ENCODE data around the gene NT5C1B.
"Not testable (repeated sequence)": the region's sequence is repeated elsewhere in the genome, so short reads cannot be mapped to it uniquely, and the experiment has no call there.

NT5C1B gene

DNA sequence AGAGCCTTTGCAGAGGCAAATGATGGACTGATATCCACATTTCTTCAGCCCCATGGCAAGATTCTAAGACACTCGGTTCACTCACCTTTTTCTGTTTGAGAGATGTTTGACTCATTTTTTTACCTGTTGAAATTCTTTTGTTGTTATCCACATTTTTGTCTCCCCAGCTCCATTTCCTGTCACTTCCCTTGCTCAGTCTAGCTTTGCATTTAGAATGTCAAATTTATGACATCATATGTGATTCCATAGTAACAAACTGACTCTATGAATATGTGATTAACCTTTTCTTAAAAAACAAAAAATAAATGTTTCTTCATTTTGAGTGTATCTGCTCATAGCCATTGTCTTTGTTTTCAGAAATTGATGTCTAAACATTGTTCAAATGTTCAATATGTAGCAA is at the start of gene NT5C1B:
TSS of gene NT5C1B (minus strand) at position 216 of the 400 bp plus-strand sequence. CDS start at position 115, 101 bp downstream.
- no peak for DNase-seq (ENCODE audit: low spot score)

GRCh38 chr2:18637196-18637595 is 47.8 kb upstream of the NT5C1B start:
- DNase-seq (ENCODE audit: low spot score), result no peak

- not testable (repeated sequence) for DNase-seq (ENCODE audit: low spot score)
Measured at GRCh38 chr2:18632699-18633098, 43.3 kb upstream of the NT5C1B start.

DNA sequence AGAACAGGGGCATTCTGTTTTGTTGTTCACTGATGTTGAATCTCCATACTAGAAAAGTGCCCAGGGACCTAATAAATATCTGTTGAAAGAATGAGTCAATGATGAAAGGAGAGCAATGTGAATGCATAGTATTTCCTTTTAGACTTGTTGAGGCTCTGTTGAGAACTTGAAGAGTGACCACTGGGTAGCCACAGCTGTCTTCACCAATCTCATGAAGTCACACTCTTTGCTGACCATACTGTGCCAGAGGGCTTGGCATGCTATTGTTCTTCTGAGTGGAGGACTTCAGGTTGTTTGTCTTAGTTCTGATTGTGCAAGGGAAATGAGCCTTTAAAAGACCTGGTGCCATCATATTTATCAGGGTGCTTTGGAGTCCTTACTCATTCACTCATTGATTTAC is 41.6 kb upstream of the NT5C1B start:
- DNase-seq (ENCODE audit: low spot score), result no peak

- no peak for DNase-seq (ENCODE audit: low spot score)
Measured at GRCh38 chr2:18630541-18630940, 41.2 kb upstream of the NT5C1B start.

GRCh38 chr2:18630101-18630500 is 40.7 kb upstream of the NT5C1B start:
- no peak for DNase-seq (ENCODE audit: low spot score)

- DNase-seq (ENCODE audit: low spot score), result no peak
Measured at GRCh38 chr2:18626958-18627650, 37.7 kb upstream of the NT5C1B start.

GRCh38 chr2:18626256-18626668 is 36.9 kb upstream of the NT5C1B start:
- DNase-seq (ENCODE audit: low spot score), result peak; percentile 28

DNA sequence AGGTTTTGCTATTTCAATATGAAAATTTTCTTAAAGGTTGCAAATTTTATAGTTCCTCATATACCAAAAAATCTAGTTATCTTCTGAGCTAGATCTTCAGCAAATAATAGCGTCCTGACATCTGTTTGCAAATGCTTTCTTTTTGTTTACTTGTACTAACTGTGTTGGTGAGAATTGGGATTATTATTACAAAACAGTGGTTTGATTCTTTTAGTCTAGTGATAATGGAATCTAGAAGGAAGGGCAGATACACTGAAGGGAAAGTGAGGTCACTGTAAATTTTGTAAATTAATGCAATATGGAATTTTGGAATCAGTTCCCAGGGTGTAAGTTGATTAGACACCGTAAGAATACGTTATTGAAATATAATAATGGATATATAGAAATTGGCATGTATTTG is 36.2 kb upstream of the NT5C1B start:
- no peak for DNase-seq (ENCODE audit: low spot score)

DNA sequence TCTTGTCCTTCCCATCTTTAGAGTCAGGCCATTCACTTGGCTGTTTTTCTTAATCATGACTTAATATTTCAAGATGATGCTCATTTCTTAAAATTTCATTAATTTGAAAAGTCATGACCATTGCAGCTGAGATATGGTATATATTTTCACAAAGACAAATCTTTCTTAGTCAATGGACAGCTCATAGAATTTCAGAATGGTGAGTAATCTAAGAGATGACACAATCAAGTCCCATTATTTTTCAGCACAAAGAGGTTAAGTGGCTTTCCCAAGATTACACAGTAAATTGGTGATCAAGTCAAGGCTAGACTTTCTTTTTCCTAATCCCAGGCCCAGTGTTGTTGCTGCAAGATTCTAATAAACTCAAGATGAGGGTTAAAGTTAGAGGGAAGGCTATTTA is 34.4 kb upstream of the NT5C1B start:
- DNase-seq (ENCODE audit: low spot score), result no peak

- DNase-seq (ENCODE audit: low spot score), result no peak
Measured at GRCh38 chr2:18620867-18621632, 31.7 kb upstream of the NT5C1B start.

GRCh38 chr2:18619091-18619490 is 29.7 kb upstream of the NT5C1B start:
- no peak for DNase-seq (ENCODE audit: low spot score)

DNA sequence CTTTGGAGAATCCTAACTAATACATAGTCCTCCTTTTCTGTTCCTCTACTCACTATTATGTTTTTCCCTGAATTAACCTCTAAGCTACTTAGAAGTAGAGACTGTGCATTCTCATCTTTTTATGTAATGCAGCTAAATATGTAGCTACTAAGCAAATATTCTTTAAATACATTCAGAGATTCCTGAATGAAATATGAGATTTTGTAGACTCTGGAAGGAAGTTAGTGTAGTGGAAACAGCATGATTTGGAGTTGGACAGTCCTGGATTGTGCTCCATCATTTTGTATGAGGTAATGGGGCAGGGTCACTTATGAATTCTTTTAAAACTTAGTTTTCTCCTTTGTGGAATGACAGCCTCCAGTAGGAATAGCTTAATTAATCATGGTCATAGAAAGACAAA is 24.7 kb upstream of the NT5C1B start:
- DNase-seq (ENCODE audit: low spot score), result no peak

DNA sequence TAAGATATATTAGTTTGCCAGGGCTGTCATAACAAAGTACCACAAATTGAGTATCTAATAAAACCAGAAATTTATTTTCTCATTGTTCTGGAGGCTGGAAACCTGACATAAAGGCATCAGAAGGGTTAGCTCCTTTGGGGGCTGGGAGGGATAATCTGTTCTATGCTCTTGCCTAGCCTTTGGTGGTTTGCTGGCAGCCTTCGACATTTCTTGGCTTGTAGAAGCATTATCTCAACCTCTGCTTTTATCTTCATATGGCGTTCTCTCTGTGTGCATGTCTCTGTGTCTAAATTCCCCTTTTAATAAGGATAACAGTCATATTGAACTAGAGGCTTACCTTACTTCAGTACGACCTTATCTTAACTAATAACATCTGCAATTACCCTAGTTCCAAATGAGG is 22.8 kb upstream of the NT5C1B start:
- no peak for DNase-seq (ENCODE audit: low spot score)

GRCh38 chr2:18611604-18612003 is 22.2 kb upstream of the NT5C1B start:
- no peak for DNase-seq (ENCODE audit: low spot score)

GRCh38 chr2:18611184-18611583 is 21.8 kb upstream of the NT5C1B start:
- no peak for DNase-seq (ENCODE audit: low spot score)

DNA sequence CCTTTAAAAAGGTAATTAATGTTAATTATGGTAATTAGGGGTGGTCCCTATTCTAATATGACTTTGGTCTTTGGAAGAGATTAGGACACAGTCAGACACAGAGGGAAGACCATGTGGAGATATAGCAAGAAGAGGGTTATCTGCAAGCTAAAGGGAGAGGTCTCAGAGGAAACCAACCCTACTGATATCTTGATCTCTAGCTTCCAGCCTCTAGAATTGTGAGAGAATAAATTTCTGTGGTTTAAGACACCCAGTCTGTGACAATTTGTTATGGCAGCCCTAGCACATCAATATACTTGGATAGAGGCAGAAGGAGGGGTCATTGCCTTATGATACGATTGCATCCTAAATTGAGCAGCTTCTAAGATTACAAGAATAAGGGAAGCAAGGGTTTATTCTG is 21.3 kb upstream of the NT5C1B start:
- DNase-seq (ENCODE audit: low spot score), result no peak

- DNase-seq (ENCODE audit: low spot score), result no peak
Measured at GRCh38 chr2:18610090-18610489, 20.7 kb upstream of the NT5C1B start.

DNA sequence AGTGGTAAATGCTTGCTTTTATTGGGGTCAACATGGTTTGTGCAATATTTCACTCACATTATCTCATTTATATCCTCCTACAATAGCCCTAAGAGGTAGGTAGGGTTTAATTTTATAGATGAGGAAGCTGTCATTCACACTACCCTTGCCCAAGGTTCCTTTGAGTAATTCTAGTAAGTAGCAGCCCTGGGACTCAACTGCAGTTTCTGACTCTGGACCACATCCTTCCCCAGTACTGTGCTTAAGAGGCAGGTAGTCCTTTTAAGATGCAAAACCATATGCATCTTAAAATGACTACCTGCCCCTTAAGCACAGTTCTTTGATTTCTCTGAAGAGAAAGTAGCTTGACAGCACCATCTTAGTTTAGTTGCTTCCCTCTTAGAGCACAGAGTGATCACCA is 15.7 kb upstream of the NT5C1B start:
- no peak for DNase-seq (ENCODE audit: low spot score)

- DNase-seq (ENCODE audit: low spot score), result no peak
Measured at GRCh38 chr2:18604531-18604885, 15.1 kb upstream of the NT5C1B start.

DNA sequence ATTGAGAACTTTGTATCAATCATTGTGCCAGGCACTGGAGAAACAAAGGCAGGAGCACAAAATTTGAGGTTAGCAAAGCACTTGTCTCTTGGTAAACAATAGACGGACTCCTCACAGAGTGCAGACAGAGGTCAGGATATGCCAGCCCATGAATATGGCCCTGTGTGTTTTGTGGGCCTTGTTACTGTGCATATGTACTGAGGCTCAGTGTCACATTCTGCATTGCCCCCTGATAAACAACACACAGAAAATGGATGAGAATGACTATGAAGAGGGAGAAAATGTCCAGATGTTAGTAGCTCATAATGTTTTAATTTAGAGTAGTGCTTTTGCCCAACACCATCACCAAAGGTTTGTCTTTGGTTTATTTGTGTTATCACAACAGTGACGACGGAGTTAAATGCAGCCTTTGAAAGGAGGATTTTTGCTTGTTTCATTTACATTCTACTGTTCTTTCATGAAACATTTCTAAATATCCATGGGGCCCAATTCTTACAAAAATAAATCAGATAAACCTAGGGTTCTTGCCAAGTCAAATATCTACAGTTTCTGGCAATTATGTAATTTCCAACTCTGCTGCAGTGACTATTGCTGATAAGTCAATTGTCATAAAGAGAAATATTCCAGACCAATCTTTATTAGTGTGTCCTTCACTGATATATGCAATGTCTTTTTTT is 14.6 kb upstream of the NT5C1B start:
- DNase-seq (ENCODE audit: low spot score), result no peak

DNA sequence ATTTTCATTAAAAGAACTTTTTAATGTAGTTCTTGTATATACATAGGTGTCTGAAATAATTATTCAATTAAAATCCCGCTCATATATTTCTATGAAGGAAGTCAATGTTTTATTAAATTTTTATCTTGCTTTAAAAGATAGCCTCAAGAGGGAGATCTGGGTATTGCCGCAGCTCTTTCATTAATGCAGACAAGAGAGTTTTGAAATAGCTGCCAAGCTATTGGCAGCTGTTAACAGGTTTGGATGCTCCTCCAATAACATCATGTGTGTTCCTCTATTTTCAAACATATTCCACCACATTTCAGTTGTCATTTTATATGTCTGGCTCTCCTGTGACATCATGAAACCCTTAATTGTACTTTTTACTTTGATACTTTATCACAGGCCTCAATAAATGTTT is 12.9 kb upstream of the NT5C1B start:
- DNase-seq (ENCODE audit: low spot score), result no peak

- DNase-seq (ENCODE audit: low spot score), result no peak
Measured at GRCh38 chr2:18600255-18600613, 10.9 kb upstream of the NT5C1B start.

All from COLO829 (cell line).